Large intestine (tissue), 3 donors: ENCODE results near the gene SLC37A1. TPM values are rescaled to one million over a fixed set of nuclear protein-coding genes. Genes with fewer than 3 reads are reported as not detected.

Experiments
- DNase-seq, 2 donors: peaks; one replicate each; pipeline versions ENCODE4 v3.0.0 to v3.0.0-alpha.2; 2013
- H3K27ac ChIP-seq: one replicate; pipeline ENCODE4 v1.5.1; 2013; ENCODE audit warnings: low read length
- H3K27me3 ChIP-seq: 2 replicates; pipeline ENCODE4 v1.6.1; 2013; ENCODE audit warnings: low read length; ENCODE audit not compliant: control insufficient read depth, insufficient read depth
- H3K36me3 ChIP-seq: 2 replicates; pipeline ENCODE4 v1.6.1; 2013; ENCODE audit warnings: low read length; ENCODE audit not compliant: control insufficient read depth, insufficient read depth
- H3K4me1 ChIP-seq: one replicate; pipeline ENCODE4 v1.6.1; 2013; ENCODE audit warnings: low read length; ENCODE audit not compliant: control insufficient read depth, insufficient read depth
- H3K4me3 ChIP-seq: one replicate; pipeline ENCODE4 v1.5.1; 2013; ENCODE audit warnings: low read length
- H3K9me3 ChIP-seq: one replicate; pipeline ENCODE4 v1.6.1; 2013; ENCODE audit warnings: mild to moderate bottlenecking, low read depth, low read length, moderate library complexity; ENCODE audit not compliant: control insufficient read depth
- WGBS: methylation state at CpG from one replicate; pipeline ENCODE4 v1.1.5; 2013; ENCODE audit warnings: low lambda C conversion rate; ENCODE audit not compliant: insufficient coverage; 5-methylcytosine and 5-hydroxymethylcytosine counted together
- polyA plus RNA-seq: library from polyadenylated mRNA; unstranded; fragments of 120-200 nt; gene quantifications from one replicate; pipeline ENCODE4 v1.2.1, GENCODE V29; 2013

Gene SLC37A1
- polyA plus RNA-seq, 1 donor, result 35.9 TPM

DNA sequence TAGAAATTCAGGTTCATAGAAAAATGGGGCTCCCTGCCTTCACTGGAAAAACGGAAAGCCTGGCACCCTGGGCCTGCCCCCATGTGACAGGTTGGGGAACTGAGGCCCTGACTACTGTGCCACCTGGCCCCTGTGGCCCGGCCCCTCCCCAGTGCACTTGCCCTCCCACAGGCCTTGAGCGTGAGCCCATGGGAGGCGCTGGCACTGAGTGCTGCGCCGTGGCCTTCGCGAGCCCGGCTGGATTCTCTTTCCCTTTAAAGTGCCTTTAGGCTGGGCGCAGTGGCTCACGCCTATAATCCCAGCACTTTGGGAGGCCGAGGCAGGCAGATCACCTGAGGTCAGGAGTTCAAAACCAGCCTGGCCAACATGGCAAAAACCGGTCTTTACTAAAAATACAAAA lies 45.7 kb downstream of the SLC37A1 start:
- no peak for DNase-seq
- peaks cover 77% of the 10 kb centered on the region for H3K36me3 ChIP-seq

GRCh38 chr21:42560517-42561179 lies 47.0 kb downstream of the SLC37A1 start:
- DNase-seq, result no peak
- H3K27ac ChIP-seq, result no peak overlapping the region

More for the DNA sequence above, 45.7 kb downstream of the SLC37A1 start:
- WGBS, result no CpG with 5 or more reads among the region's 13 CpGs
- H3K4me1 ChIP-seq, result peaks cover 20% of the 10 kb centered on the region
- no peak overlapping the region for H3K27ac ChIP-seq
- no peaks in the 10 kb centered on the region for H3K9me3 ChIP-seq
- H3K4me3 ChIP-seq, result no peak overlapping the region
- H3K27me3 ChIP-seq, result no peaks in the 10 kb centered on the region

GRCh38 chr21:42561762-42562650 lies 48.4 kb downstream of the SLC37A1 start:
- Histone ChIP-seq H3K27me3 (no peaks in the 10 kb centered on the region), H3K4me1 (peaks cover 20% of the 10 kb centered on the region), H3K27ac (peak overlapping the region; percentile 88), H3K4me3 (no peak overlapping the region), H3K36me3 (peaks cover 81% of the 10 kb centered on the region), H3K9me3 (no peaks in the 10 kb centered on the region)
- DNase-seq, result peak; percentile 64 to 83
- WGBS, result 18% methylated on average over 2 of the region's 23 CpGs

More at GRCh38 chr21:42560517-42561179, 47.0 kb downstream of the SLC37A1 start:
- WGBS, result no CpG with 5 or more reads among the region's 8 CpGs
- H3K27me3 ChIP-seq, result no peaks in the 10 kb centered on the region
- H3K4me1 ChIP-seq, result peaks cover 20% of the 10 kb centered on the region
- H3K36me3 ChIP-seq, result peaks cover 81% of the 10 kb centered on the region
- no peaks in the 10 kb centered on the region for H3K9me3 ChIP-seq
- no peak overlapping the region for H3K4me3 ChIP-seq

DNA sequence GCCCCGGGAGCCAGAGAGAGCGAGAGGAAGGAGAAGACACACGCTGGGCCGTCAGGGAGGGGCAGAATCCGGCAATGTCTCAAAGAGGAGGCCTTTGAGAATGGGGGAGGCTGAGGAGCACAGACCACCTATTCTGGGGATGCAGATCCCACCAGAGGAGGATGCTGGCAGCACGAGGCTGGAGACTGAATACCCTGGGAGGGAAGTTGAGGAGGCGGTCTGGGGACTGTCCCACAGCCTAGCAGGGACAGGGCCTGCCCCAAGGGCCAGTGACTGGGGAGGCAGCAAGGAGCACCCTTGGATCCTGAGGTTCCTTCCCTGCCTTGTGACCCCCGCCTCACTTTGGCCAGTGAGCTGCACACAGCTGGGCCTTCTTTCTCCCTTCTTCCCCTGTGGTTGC lies 49.2 kb downstream of the SLC37A1 start:
- Histone ChIP-seq H3K27me3 (no peaks in the 10 kb centered on the region), H3K4me3 (no peak overlapping the region), H3K4me1 (peaks cover 20% of the 10 kb centered on the region), H3K36me3 (peaks cover 85% of the 10 kb centered on the region), H3K27ac (peak overlapping the region; percentile 88), H3K9me3 (no peaks in the 10 kb centered on the region)
- DNase-seq, result no peak
- no CpG with 5 or more reads among the region's 8 CpGs for WGBS

GRCh38 chr21:42563261-42563660 lies 49.6 kb downstream of the SLC37A1 start:
- H3K27me3 ChIP-seq, result no peaks in the 10 kb centered on the region
- no CpG with 5 or more reads among the region's 10 CpGs for WGBS
- peak overlapping the region; percentile 88 for H3K27ac ChIP-seq
- DNase-seq, result no peak
- peaks cover 87% of the 10 kb centered on the region for H3K36me3 ChIP-seq
- H3K9me3 ChIP-seq, result no peaks in the 10 kb centered on the region
- H3K4me3 ChIP-seq, result no peak overlapping the region
- H3K4me1 ChIP-seq, result peaks cover 20% of the 10 kb centered on the region

- H3K27me3 ChIP-seq, result no peaks in the 10 kb centered on the region
- DNase-seq, result no peak
- H3K9me3 ChIP-seq, result no peaks in the 10 kb centered on the region
- 100% methylated on average over 1 of the region's 14 CpGs for WGBS
- H3K27ac ChIP-seq, result no peak overlapping the region
- H3K36me3 ChIP-seq, result peaks cover 88% of the 10 kb centered on the region
- H3K4me1 ChIP-seq, result peaks cover 20% of the 10 kb centered on the region
- no peak overlapping the region for H3K4me3 ChIP-seq
Measured at GRCh38 chr21:42563686-42564085, 50.0 kb downstream of the SLC37A1 start.

GRCh38 chr21:42564561-42564971 lies 50.9 kb downstream of the SLC37A1 start:
- no peak overlapping the region for H3K27ac ChIP-seq
- no peaks in the 10 kb centered on the region for H3K9me3 ChIP-seq
- H3K4me3 ChIP-seq, result no peak overlapping the region
- WGBS, result no CpG with 5 or more reads among the region's 17 CpGs
- peaks cover 20% of the 10 kb centered on the region for H3K4me1 ChIP-seq
- peaks cover 89% of the 10 kb centered on the region for H3K36me3 ChIP-seq
- H3K27me3 ChIP-seq, result no peaks in the 10 kb centered on the region
- DNase-seq, result no peak

DNA sequence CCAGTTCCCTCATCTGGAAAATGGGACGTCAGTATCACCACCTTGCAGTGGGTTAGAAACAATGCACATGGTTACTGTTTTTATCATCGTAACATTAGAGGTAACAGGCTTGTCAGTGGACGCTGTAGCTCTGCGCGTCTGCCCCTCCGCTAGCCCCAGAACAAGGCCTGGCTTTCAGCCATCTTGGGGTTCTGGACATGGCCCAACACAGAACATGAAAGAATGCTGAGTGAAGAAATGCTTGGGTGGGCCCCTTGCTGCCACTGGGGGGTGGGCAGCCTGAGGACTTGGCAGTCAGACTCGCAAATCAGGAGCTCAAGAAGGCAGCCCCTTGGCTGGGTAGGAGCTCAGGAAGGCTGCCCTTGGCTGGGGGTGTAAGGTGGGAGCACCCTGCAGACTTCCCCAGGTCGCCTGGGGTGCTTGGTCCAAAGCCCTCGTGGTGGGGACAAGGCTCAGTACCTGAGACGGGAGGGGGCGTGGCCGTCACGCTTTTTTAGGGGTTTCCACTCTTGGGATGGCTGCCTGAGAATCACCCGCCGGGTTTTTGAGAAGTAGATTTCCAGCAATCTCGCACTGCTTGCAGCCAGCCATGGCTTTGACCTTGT lies 51.7 kb downstream of the SLC37A1 start:
- no CpG with 5 or more reads among the region's 16 CpGs for WGBS
- Histone ChIP-seq H3K4me1 (peaks cover 20% of the 10 kb centered on the region), H3K4me3 (no peak overlapping the region), H3K27me3 (no peaks in the 10 kb centered on the region), H3K9me3 (no peaks in the 10 kb centered on the region), H3K27ac (no peak overlapping the region), H3K36me3 (peaks cover 86% of the 10 kb centered on the region)
- no peak for DNase-seq

DNA sequence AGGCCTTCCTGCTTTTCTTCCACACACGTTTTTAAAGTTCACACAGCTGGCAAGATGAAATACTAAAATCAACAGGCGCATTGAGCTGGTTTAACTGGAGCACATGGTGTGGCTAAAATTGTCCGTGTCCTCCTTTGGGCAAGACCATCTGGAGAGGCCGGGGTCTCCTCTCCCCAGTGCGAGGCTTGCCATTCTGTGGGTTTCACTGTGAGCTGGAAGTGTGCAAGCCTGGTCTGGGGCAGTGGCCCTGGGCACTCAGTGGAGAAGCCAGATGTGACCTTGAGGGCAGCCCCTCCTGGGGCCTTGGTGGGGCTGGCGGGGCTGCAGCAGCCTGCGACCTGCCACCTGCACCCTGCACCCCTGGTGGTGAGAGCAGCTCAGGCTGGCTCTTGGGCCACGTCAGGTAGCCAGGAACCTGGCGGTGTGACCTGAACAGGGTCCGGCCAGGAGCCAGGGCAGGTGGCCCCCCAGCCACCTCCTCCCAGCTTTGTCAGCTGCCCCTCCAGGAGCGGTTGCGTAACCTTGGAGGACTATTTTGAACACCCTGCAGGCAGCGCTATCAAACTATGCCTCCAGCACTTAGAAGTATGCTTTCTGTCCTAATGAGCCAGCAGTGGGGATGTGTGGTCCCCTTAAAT lies 52.4 kb downstream of the SLC37A1 start:
- no CpG with 5 or more reads among the region's 13 CpGs for WGBS
- H3K36me3 ChIP-seq, result peaks cover 88% of the 10 kb centered on the region

More for the DNA sequence above, 52.4 kb downstream of the SLC37A1 start:
- no peak for DNase-seq
- Histone ChIP-seq H3K4me1 (peaks cover 20% of the 10 kb centered on the region), H3K4me3 (no peak overlapping the region), H3K9me3 (no peaks in the 10 kb centered on the region), H3K27ac (no peak overlapping the region), H3K27me3 (no peaks in the 10 kb centered on the region)
